HepG2 (cell line): ENCODE measurements around the gene SLC12A9. TPM values are rescaled to one million over a fixed set of nuclear protein-coding genes. Genes with fewer than 3 reads are reported as not detected.

Experiments
- ARHGAP35 ChIP-seq: sonication (generic); formaldehyde crosslinking; IDR thresholded peaks from 2 replicates; pipeline ENCODE4 v1.9.0; 2022; ENCODE audit warnings: mild to moderate bottlenecking, inconsistent platforms, moderate library complexity, missing genetic modification reagents, borderline replicate concordance
- ATM ChIP-seq: fragments of 450-650 bp; IDR thresholded peaks from 2 replicates; pipeline ENCODE4 v1.7.1; 2017; ENCODE audit warnings: mild to moderate bottlenecking, borderline replicate concordance
- BRCA1 ChIP-seq: sonication (generic); formaldehyde crosslinking; IDR thresholded peaks from 2 replicates; pipeline ENCODE4 v1.4.0; 2020; ENCODE audit warnings: missing genetic modification reagents
- ZFP36L2 ChIP-seq: sonication (generic); formaldehyde crosslinking; IDR thresholded peaks from 2 replicates; pipeline ENCODE4 v1.4.0; 2020; ENCODE audit warnings: missing genetic modification reagents
- ZNF253 ChIP-seq: sonication (generic); formaldehyde crosslinking; IDR thresholded peaks from 2 replicates; pipeline ENCODE4 v1.8.0; 2022; ENCODE audit warnings: mild to moderate bottlenecking, missing genetic modification reagents, borderline replicate concordance
- ZNF510 ChIP-seq: sonication (generic); formaldehyde crosslinking; IDR thresholded peaks from 2 replicates; pipeline ENCODE4 v1.4.0; 2020; ENCODE audit warnings: low read depth, mild to moderate bottlenecking, missing genetic modification reagents
- ZNF530 ChIP-seq: sonication (generic); formaldehyde crosslinking; IDR thresholded peaks from 2 replicates; pipeline ENCODE4 v1.5.0; 2020; ENCODE audit warnings: low read depth, mild to moderate bottlenecking, missing genetic modification reagents
- ZNF563 ChIP-seq: sonication (generic); formaldehyde crosslinking; IDR thresholded peaks from 2 replicates; pipeline ENCODE4 v1.8.0; 2022; ENCODE audit warnings: mild to moderate bottlenecking, moderate library complexity, missing genetic modification reagents
- polyA plus RNA-seq, 8 experiments: library from polyadenylated mRNA; depleted of rRNA in 3 of 8; stranded (reverse) in 7 of 8; unstranded in 1 of 8; fragments of >200 nt; fragmentation: Illumina TruSeq in 4 of 8; extraction: Trizol in 4 of 8; gene quantifications; 2 replicates each; pipeline versions ENCODE4 v1.2.1 to v1.2.3, GENCODE V29; 2011 to 2016; ENCODE audit warnings: low read depth in 4 of 8, missing spikeins in 1 of 8, mixed read lengths in 1 of 8; ENCODE audit not compliant: insufficient read depth in 1 of 8
- total RNA-seq, 5 experiments: library from RNA; depleted of rRNA; stranded (reverse); fragments of >200 nt; fragmentation: Illumina TruSeq; extraction: Trizol; gene quantifications; 2 replicates each; pipeline ENCODE4 v1.2.3, GENCODE V29; 2016; ENCODE audit warnings: low read depth in 1 of 5
- TF ChIP-seq, protein P1 (sequence below): IDR thresholded peaks from 2 replicates; pipeline ENCODE4 v1.6.1; 2016; ENCODE audit warnings: low read depth, borderline replicate concordance
- TF ChIP-seq, protein P2 (sequence below): sonication (generic); formaldehyde crosslinking; IDR thresholded peaks from 2 replicates; pipeline ENCODE4 v1.4.0; 2020; ENCODE audit warnings: missing genetic modification reagents
- TF ChIP-seq, protein P3 (sequence below): sonication (generic); formaldehyde crosslinking; IDR thresholded peaks from 2 replicates; pipeline ENCODE4 v1.5.0; 2020; ENCODE audit warnings: mild to moderate bottlenecking, missing genetic modification reagents
- TF ChIP-seq, protein P4 (sequence below): sonication (generic); formaldehyde crosslinking; IDR thresholded peaks from 2 replicates; pipeline ENCODE4 v1.5.0; 2020; ENCODE audit warnings: mild to moderate bottlenecking, missing genetic modification reagents

The SLC12A9 gene
- total and polyA plus RNA-seq, 2 of the 13 experiments (the other 11 are each of a cell fraction or from before 2014, with no cell fraction given): 8.7 to 16.6 TPM

DNA sequence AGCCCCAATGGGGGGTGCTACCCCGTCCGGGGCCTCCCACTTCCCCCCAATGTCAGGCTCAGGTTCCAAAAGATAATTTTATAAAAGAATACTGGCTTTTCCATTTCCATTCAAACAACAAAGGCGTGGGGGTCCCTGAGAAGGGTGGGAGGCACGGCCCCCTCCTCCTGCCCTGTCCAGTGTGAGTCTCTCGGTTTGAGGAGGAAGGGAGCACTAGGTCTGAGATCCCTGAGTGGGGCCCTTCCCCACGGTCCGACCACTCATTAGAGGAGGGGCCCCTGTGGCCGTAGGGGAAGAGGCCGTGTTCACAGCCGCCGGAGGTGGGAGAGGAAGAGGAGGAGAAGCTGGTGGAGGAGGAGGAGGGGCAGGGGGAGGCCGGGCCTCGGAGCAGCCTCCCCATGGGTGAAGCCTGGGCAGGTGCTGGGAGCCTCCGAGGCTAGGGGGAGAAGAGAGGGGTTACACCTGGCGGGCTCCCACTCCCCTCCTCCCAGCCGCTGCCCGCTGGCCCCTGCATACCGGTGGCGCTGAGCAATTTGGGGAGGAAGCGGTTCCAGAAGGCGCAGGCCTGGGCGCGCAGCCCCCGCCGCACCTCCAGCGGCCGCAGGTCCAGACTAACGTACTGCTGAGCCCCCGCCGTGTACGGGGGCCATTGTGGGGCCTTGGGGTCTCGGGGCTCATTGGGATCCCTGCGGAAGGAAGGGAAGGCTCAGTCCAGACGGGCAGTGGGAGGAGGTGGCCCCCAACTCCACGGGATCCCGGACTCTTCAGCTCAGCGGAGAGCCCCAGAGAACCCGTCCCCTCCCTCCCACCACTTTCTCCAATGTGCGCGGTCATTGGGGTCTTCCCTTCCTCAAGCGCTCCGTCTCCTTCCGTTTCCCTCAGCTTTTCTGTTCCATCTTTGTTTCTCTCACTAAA, 38.4 kb downstream of the SLC12A9 start (continued):
- TF ChIP-seq, protein P1, sequence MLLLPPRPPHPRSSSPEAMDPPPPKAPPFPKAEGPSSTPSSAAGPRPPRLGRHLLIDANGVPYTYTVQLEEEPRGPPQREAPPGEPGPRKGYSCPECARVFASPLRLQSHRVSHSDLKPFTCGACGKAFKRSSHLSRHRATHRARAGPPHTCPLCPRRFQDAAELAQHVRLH: no peak
- TF ChIP-seq, protein P2, sequence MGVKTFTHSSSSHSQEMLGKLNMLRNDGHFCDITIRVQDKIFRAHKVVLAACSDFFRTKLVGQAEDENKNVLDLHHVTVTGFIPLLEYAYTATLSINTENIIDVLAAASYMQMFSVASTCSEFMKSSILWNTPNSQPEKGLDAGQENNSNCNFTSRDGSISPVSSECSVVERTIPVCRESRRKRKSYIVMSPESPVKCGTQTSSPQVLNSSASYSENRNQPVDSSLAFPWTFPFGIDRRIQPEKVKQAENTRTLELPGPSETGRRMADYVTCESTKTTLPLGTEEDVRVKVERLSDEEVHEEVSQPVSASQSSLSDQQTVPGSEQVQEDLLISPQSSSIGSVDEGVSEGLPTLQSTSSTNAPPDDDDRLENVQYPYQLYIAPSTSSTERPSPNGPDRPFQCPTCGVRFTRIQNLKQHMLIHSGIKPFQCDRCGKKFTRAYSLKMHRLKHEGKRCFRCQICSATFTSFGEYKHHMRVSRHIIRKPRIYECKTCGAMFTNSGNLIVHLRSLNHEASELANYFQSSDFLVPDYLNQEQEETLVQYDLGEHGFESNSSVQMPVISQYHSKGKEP (CRISPR knock-in tag): no peak
- TF ChIP-seq, protein P3, sequence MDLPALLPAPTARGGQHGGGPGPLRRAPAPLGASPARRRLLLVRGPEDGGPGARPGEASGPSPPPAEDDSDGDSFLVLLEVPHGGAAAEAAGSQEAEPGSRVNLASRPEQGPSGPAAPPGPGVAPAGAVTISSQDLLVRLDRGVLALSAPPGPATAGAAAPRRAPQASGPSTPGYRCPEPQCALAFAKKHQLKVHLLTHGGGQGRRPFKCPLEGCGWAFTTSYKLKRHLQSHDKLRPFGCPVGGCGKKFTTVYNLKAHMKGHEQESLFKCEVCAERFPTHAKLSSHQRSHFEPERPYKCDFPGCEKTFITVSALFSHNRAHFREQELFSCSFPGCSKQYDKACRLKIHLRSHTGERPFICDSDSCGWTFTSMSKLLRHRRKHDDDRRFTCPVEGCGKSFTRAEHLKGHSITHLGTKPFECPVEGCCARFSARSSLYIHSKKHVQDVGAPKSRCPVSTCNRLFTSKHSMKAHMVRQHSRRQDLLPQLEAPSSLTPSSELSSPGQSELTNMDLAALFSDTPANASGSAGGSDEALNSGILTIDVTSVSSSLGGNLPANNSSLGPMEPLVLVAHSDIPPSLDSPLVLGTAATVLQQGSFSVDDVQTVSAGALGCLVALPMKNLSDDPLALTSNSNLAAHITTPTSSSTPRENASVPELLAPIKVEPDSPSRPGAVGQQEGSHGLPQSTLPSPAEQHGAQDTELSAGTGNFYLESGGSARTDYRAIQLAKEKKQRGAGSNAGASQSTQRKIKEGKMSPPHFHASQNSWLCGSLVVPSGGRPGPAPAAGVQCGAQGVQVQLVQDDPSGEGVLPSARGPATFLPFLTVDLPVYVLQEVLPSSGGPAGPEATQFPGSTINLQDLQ (CRISPR knock-in tag): 0 out of 2 replicates have a peak, but pooled peaks have one; percentile 8
- TF ChIP-seq ZNF530 (CRISPR knock-in tag) (no peak), ZFP36L2 (CRISPR knock-in tag) (no peak), BRCA1 (CRISPR knock-in tag) (no peak), ARHGAP35 (CRISPR knock-in tag) (no peak), ZNF253 (CRISPR knock-in tag) (peak; percentile 3; the same call in 1 of the 2 replicates), ATM (no peak), ZNF563 (CRISPR knock-in tag) (no peak), ZNF510 (CRISPR knock-in tag) (0 out of 2 replicates have a peak, but pooled peaks have one; percentile 9)
- TF ChIP-seq, protein P4, sequence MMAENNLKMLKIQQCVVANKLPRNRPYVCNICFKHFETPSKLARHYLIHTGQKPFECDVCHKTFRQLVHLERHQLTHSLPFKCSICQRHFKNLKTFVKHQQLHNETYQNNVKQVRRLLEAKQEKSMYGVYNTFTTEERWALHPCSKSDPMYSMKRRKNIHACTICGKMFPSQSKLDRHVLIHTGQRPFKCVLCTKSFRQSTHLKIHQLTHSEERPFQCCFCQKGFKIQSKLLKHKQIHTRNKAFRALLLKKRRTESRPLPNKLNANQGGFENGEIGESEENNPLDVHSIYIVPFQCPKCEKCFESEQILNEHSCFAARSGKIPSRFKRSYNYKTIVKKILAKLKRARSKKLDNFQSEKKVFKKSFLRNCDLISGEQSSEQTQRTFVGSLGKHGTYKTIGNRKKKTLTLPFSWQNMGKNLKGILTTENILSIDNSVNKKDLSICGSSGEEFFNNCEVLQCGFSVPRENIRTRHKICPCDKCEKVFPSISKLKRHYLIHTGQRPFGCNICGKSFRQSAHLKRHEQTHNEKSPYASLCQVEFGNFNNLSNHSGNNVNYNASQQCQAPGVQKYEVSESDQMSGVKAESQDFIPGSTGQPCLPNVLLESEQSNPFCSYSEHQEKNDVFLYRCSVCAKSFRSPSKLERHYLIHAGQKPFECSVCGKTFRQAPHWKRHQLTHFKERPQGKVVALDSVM: peak; percentile 75; the same call in 1 of the 2 replicates
